ENCODE measurements around the gene DGCR8. TPM values are rescaled to one million over a fixed set of nuclear protein-coding genes. Genes with fewer than 3 reads are reported as not detected.

DGCR8 gene
- total RNA-seq, 1 donor from 2014 or later, result 30.5 TPM

GRCh38 chr22:20080445-20080775 lies 369 bp downstream of the DGCR8 start:
- FAIRE-seq (no peak), DNase-seq (ENCODE audit: low read depth) (peak; percentile 5)
- TF ChIP-seq CTCF (IDR thresholded peaks at IDR 0.05; ENCODE audit: insufficient read depth, low read length, severe bottlenecking), result no peak
- peak overlapping the region; percentile 50 for H3K4me3 ChIP-seq (ENCODE audit: low read depth, low read length)
- no peaks in the 10 kb centered on the region for H3K27me3 ChIP-seq (ENCODE audit: control insufficient read depth, insufficient read depth, low read length)
- H3K36me3 ChIP-seq (ENCODE audit: control insufficient read depth, insufficient read depth, low read length), result no peaks in the 10 kb centered on the region

GRCh38 chr22:20080776-20081654 lies 974 bp downstream of the DGCR8 start:
- DNase-seq (ENCODE audit: low read depth), result peak; percentile 64
- Histone ChIP-seq H3K36me3 (ENCODE audit: control insufficient read depth, insufficient read depth, low read length) (peaks cover 4% of the 10 kb centered on the region), H3K4me3 (ENCODE audit: low read depth, low read length) (peak overlapping the region; percentile 50), H3K27me3 (ENCODE audit: control insufficient read depth, insufficient read depth, low read length) (no peaks in the 10 kb centered on the region)
- no peak for TF ChIP-seq CTCF (IDR thresholded peaks at IDR 0.05; ENCODE audit: insufficient read depth, low read length, severe bottlenecking)
- FAIRE-seq, result no peak

GRCh38 chr22:20083157-20083890 lies 3.3 kb downstream of the DGCR8 start:
- Histone ChIP-seq H3K36me3 (ENCODE audit: control insufficient read depth, insufficient read depth, low read length) (peaks cover 23% of the 10 kb centered on the region), H3K4me3 (ENCODE audit: low read depth, low read length) (no peak overlapping the region), H3K27me3 (ENCODE audit: control insufficient read depth, insufficient read depth, low read length) (no peaks in the 10 kb centered on the region)
- no peak for TF ChIP-seq CTCF (IDR thresholded peaks at IDR 0.05; ENCODE audit: insufficient read depth, low read length, severe bottlenecking)
- DNase-seq (ENCODE audit: low read depth) (no peak), FAIRE-seq (no peak)

- Histone ChIP-seq H3K4me3 (ENCODE audit: low read depth, low read length) (no peak overlapping the region), H3K27me3 (ENCODE audit: control insufficient read depth, insufficient read depth, low read length) (no peaks in the 10 kb centered on the region), H3K36me3 (ENCODE audit: control insufficient read depth, insufficient read depth, low read length) (peaks cover 26% of the 10 kb centered on the region)
- FAIRE-seq (peak; percentile 7), DNase-seq (ENCODE audit: low read depth) (no peak)
- no peak for TF ChIP-seq CTCF (IDR thresholded peaks at IDR 0.05; ENCODE audit: insufficient read depth, low read length, severe bottlenecking)
Observed at GRCh38 chr22:20083891-20084546, 4.0 kb downstream of the DGCR8 start.

GRCh38 chr22:20084547-20085413 lies 4.7 kb downstream of the DGCR8 start:
- peak; percentile 8 for DNase-seq (ENCODE audit: low read depth)
- peak; percentile 59 for TF ChIP-seq CTCF (IDR thresholded peaks at IDR 0.05; ENCODE audit: insufficient read depth, low read length, severe bottlenecking)
- Histone ChIP-seq H3K27me3 (ENCODE audit: control insufficient read depth, insufficient read depth, low read length) (no peaks in the 10 kb centered on the region), H3K4me3 (ENCODE audit: low read depth, low read length) (no peak overlapping the region), H3K36me3 (ENCODE audit: control insufficient read depth, insufficient read depth, low read length) (peaks cover 33% of the 10 kb centered on the region)
- no peak for FAIRE-seq
